Measurements from ENCODE around the gene TMC5. TPM values are rescaled to one million over a fixed set of nuclear protein-coding genes. Genes with fewer than 3 reads are reported as not detected.

The TMC5 gene
- total and polyA plus RNA-seq, 2 of the 8 experiments (the other 6 are each of a cell fraction or from before 2014, with no cell fraction given): 1.6 to 1.8 TPM

- TF ChIP-seq RAD21 (IDR thresholded peaks at IDR 0.05 in 1 of 2, conservative IDR thresholded peaks at IDR 0.05 in 1 of 2; ENCODE audit: low read depth in 2 of 2, low read length in 2 of 2) (no peak), CHD2 (IDR thresholded peaks at IDR 0.05; ENCODE audit: low read length) (no peak), MAX (IDR thresholded peaks at IDR 0.05) (no peak), SIRT6 (IDR thresholded peaks at IDR 0.05; ENCODE audit: low read length) (no peak), CREB1 (IDR thresholded peaks at IDR 0.05) (no peak), CEBPB (IDR thresholded peaks at IDR 0.05; ENCODE audit: low read depth, low read length) (no peak)
Measured at GRCh38 chr16:19517424-19518089, 99.9 kb downstream of the TMC5 start (continued).
